HEK293 (cell line): ENCODE measurements around the gene RDH5.

Experiments used
- CTCF ChIA-PET: fragments of 350-600 bp; formaldehyde crosslinking; extraction: SDS; loops from one replicate; lab custom pipeline; 2021; ENCODE audit warnings: antibody characterized with exemption; lab: Yijun Ruan, JAX
- POLR2A ChIA-PET: fragments of 300-600 bp; formaldehyde crosslinking; extraction: SDS; loops from one replicate; lab custom pipeline; 2020; ENCODE audit warnings: antibody characterized with exemption, inconsistent platforms; lab: Yijun Ruan, JAX
- H3K27ac ChIP-seq: fragments of 200-500 bp; sonication (Bioruptor generic); 2 replicates; pipeline ENCODE4 v1.5.1; 2014; ENCODE audit warnings: low read depth, low read length, control low read depth, inconsistent platforms; ENCODE audit errors: extremely low read depth
- H3K36me3 ChIP-seq, 2 experiments: fragments of 200-500 bp in 1 of 2; sonication (Bioruptor generic) in 1 of 2; 1 replicate in 1 of 2; 2 replicates in 1 of 2; pipeline ENCODE4 v1.5.1; 2014 to 2017; ENCODE audit warnings: inconsistent platforms in 2 of 2, low read length in 2 of 2; ENCODE audit not compliant: control insufficient read depth in 2 of 2, insufficient read depth in 1 of 2
- H3K4me1 ChIP-seq: fragments of 200-500 bp; sonication (Bioruptor generic); 2 replicates; pipeline ENCODE4 v1.5.1; 2014; ENCODE audit warnings: mild to moderate bottlenecking, low read length, inconsistent platforms; ENCODE audit not compliant: control insufficient read depth, insufficient read depth
- H3K4me3 ChIP-seq: 2 replicates; pipeline ENCODE4 v1.5.1; 2011; ENCODE audit warnings: low read depth, mild to moderate bottlenecking, control low read depth, low read length, moderate library complexity
- H3K9me3 ChIP-seq: fragments of 200-500 bp; sonication (Bioruptor generic); 2 replicates; pipeline ENCODE4 v1.5.1; 2014; ENCODE audit warnings: low read depth, low read length, inconsistent platforms; ENCODE audit not compliant: control insufficient read depth, insufficient read depth
- EGR2 ChIP-seq: fragments of 450-650 bp; formaldehyde crosslinking; IDR thresholded peaks from 2 replicates; pipeline ENCODE4 v1.5.1; 2016; ENCODE audit warnings: low read depth, missing biosample characterization, missing genetic modification characterization
- HOXC10 ChIP-seq: sonication (generic); formaldehyde crosslinking; IDR thresholded peaks from 2 replicates; pipeline ENCODE4 v1.8.1; 2023; ENCODE audit warnings: mild to moderate bottlenecking, missing genetic modification reagents
- SCRT2 ChIP-seq: fragments of 450-650 bp; formaldehyde crosslinking; IDR thresholded peaks from 2 replicates; pipeline ENCODE4 v1.5.1; 2016; ENCODE audit warnings: missing biosample characterization, missing genetic modification characterization
- ZBTB1 ChIP-seq: fragments of 450-650 bp; formaldehyde crosslinking; IDR thresholded peaks from 2 replicates; pipeline ENCODE4 v1.5.1; 2016; ENCODE audit warnings: missing biosample characterization, missing genetic modification characterization
- ZFHX2 ChIP-seq: fragments of 450-650 bp; formaldehyde crosslinking; conservative IDR thresholded peaks from 2 replicates; pipeline ENCODE4 v1.5.1; 2016; ENCODE audit warnings: missing biosample characterization, missing genetic modification characterization
- ZNF184 ChIP-seq: fragments of 450-650 bp; IDR thresholded peaks from 2 replicates; pipeline ENCODE4 v1.5.1; 2018; ENCODE audit warnings: missing biosample characterization, mild to moderate bottlenecking, missing genetic modification characterization
- ZNF211 ChIP-seq: fragments of 450-650 bp; formaldehyde crosslinking; IDR thresholded peaks from 2 replicates; pipeline ENCODE4 v1.5.1; 2016; ENCODE audit warnings: low read depth, missing biosample characterization, missing genetic modification characterization
- ZNF302 ChIP-seq: fragments of 450-650 bp; formaldehyde crosslinking; IDR thresholded peaks from 2 replicates; pipeline ENCODE4 v1.5.1; 2016; ENCODE audit warnings: missing biosample characterization, missing genetic modification characterization, low read depth
- ZNF560 ChIP-seq: fragments of 450-650 bp; formaldehyde crosslinking; IDR thresholded peaks from 2 replicates; pipeline ENCODE4 v1.5.1; 2017; ENCODE audit warnings: missing biosample characterization, missing genetic modification characterization, borderline replicate concordance
- ZNF658 ChIP-seq: fragments of 450-650 bp; formaldehyde crosslinking; IDR thresholded peaks from 2 replicates; pipeline ENCODE4; 2016; ENCODE audit warnings: missing biosample characterization, missing genetic modification characterization
- ZNF660 ChIP-seq: fragments of 450-650 bp; IDR thresholded peaks from 2 replicates; pipeline ENCODE4 v1.5.1; 2018; ENCODE audit warnings: missing biosample characterization, mild to moderate bottlenecking, missing genetic modification characterization
- ZNF747 ChIP-seq: fragments of 450-650 bp; formaldehyde crosslinking; IDR thresholded peaks from 2 replicates; pipeline ENCODE4 v1.5.1; 2016; ENCODE audit warnings: missing biosample characterization, missing genetic modification characterization
- TF ChIP-seq, protein P1 (sequence below): fragments of 450-650 bp; formaldehyde crosslinking; IDR thresholded peaks from 2 replicates; pipeline ENCODE4 v1.5.1; 2016; ENCODE audit warnings: missing biosample characterization, missing genetic modification characterization
- TF ChIP-seq, protein P2 (sequence below): fragments of 450-650 bp; formaldehyde crosslinking; IDR thresholded peaks from 2 replicates; pipeline ENCODE4 v1.5.1; 2016; ENCODE audit warnings: missing biosample characterization, missing genetic modification characterization, borderline replicate concordance

The RDH5 gene

DNA sequence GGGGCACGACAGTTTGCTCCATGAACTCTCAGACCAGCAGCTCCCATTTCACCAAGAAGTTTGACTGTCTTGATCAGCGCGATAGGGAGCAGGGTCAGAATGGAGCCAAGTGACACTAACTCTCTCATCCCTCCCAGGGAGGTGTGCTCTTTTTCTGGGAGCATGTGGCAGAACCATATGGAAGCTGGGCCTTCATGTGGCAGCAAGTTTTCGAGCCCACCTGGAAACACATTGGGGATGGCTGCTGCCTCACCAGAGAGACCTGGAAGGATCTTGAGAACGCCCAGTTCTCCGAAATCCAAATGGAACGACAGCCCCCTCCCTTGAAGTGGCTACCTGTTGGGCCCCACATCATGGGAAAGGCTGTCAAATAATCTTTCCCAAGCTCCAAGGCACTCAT is 36.5 kb upstream of the RDH5 start:
- peaks cover 0 to 3% of the 10 kb centered on the region in 2 experiments; a peak in 1 of 3 replicates for H3K36me3 ChIP-seq
- no peaks in the 10 kb centered on the region for H3K9me3 ChIP-seq
- H3K4me1 ChIP-seq, result no peaks in the 10 kb centered on the region
- H3K27ac ChIP-seq, result no peak overlapping the region
- TF ChIP-seq ZNF747, result no peak
- 0 out of 2 replicates have a peak, but pooled peaks have one; percentile 26 for TF ChIP-seq SCRT2
- CTCF ChIA-PET, result interaction anchor here (0.6 to 1.8 kb wide), 5 partner anchors 10 to 28 kb away, joined by 3 to 7 read pairs (median 3); no protein-coding TSS in a partner anchor
- POLR2A ChIA-PET, result no interaction called here
- H3K4me3 ChIP-seq, result no peak overlapping the region

DNA sequence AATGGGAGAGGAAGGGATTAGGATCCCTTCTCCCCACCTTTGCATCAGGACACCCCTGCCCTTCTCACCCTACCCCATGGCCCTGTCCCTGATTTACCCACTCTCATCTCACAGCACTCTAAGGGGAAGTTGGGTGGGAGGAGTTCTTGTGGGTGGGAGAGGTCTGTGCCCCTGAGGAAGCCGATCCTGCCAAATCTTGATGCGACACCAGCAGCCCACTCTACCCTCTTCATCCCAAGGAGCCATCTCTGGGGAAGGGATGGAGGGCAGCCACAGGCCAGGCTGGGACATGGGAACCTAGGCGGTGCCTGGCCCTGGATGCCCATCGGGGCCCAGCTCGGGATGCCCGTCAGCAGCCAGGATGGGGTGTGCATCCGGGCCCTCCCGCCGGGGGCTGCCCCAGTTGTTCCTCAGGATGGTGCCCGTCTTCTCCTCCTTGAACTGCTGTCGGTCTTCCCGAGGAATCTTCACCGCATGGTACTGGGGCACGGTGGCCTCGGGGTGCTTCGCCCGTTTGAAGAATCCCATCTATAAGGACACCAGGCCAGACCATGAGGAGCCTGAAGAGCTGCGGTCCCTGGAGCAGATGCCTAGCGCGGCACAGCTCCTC is 35.3 kb upstream of the RDH5 start:
- peaks cover 0 to 3% of the 10 kb centered on the region in 2 experiments; a peak in 1 of 3 replicates for H3K36me3 ChIP-seq
- H3K4me1 ChIP-seq, result no peaks in the 10 kb centered on the region
- POLR2A ChIA-PET, result no interaction called here
- no peaks in the 10 kb centered on the region for H3K9me3 ChIP-seq
- TF ChIP-seq ZFHX2 (tag by site-specific recombination), result 0 out of 2 replicates have a peak, but pooled peaks have one; percentile 10
- TF ChIP-seq ZBTB1 (tag by site-specific recombination), result no peak
- peak; percentile 31; the same call in 1 of the 2 replicates for TF ChIP-seq EGR2 (tag by site-specific recombination)
- H3K4me3 ChIP-seq, result no peak overlapping the region
- CTCF ChIA-PET, result no interaction called here
- H3K27ac ChIP-seq, result no peak overlapping the region

DNA sequence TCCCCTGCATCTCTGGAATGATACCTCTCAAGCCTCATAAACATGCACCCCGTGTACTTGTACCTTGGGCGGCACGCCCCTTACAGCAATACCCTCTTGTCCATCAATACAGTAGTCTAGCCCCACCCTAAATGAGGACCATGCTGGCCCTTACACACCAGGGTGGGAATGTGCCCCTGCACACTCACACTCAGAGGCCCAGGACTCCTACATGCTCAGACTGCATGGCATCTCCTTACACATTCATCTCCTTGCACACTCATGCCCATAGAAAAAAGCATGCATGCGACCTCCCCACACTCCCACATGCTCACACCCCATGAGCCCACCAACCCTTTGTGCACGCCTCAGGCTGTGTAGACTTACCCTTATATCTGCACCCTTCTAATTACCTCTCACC is 34.5 kb upstream of the RDH5 start:
- no peak overlapping the region for H3K27ac ChIP-seq
- no peaks in the 10 kb centered on the region for H3K9me3 ChIP-seq
- no peak overlapping the region for H3K4me3 ChIP-seq
- TF ChIP-seq, protein P1, sequence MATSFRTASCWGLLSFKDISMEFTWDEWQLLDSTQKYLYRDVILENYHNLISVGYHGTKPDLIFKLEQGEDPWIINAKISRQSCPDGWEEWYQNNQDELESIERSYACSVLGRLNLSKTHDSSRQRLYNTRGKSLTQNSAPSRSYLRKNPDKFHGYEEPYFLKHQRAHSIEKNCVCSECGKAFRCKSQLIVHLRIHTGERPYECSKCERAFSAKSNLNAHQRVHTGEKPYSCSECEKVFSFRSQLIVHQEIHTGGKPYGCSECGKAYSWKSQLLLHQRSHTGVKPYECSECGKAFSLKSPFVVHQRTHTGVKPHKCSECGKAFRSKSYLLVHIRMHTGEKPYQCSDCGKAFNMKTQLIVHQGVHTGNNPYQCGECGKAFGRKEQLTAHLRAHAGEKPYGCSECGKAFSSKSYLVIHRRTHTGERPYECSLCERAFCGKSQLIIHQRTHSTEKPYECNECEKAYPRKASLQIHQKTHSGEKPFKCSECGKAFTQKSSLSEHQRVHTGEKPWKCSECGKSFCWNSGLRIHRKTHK (tag by site-specific recombination), result no peak
- TF ChIP-seq ZNF660 (tag by site-specific recombination), result no peak
- TF ChIP-seq, protein P2, sequence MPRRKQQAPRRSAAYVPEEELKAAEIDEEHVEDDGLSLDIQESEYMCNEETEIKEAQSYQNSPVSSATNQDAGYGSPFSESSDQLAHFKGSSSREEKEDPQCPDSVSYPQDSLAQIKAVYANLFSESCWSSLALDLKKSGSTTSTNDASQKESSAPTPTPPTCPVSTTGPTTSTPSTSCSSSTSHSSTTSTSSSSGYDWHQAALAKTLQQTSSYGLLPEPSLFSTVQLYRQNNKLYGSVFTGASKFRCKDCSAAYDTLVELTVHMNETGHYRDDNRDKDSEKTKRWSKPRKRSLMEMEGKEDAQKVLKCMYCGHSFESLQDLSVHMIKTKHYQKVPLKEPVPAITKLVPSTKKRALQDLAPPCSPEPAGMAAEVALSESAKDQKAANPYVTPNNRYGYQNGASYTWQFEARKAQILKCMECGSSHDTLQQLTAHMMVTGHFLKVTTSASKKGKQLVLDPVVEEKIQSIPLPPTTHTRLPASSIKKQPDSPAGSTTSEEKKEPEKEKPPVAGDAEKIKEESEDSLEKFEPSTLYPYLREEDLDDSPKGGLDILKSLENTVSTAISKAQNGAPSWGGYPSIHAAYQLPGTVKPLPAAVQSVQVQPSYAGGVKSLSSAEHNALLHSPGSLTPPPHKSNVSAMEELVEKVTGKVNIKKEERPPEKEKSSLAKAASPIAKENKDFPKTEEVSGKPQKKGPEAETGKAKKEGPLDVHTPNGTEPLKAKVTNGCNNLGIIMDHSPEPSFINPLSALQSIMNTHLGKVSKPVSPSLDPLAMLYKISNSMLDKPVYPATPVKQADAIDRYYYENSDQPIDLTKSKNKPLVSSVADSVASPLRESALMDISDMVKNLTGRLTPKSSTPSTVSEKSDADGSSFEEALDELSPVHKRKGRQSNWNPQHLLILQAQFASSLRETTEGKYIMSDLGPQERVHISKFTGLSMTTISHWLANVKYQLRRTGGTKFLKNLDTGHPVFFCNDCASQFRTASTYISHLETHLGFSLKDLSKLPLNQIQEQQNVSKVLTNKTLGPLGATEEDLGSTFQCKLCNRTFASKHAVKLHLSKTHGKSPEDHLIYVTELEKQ (tag by site-specific recombination), result no peak
- TF ChIP-seq ZNF658 (tag by site-specific recombination), result no peak
- no peak for TF ChIP-seq ZNF560 (tag by site-specific recombination)
- TF ChIP-seq ZNF184 (tag by site-specific recombination), result no peak
- no peak for TF ChIP-seq ZNF302 (tag by site-specific recombination)
- no peak for TF ChIP-seq ZFHX2 (tag by site-specific recombination)
- no peak for TF ChIP-seq ZNF211 (tag by site-specific recombination)
- TF ChIP-seq HOXC10 (CRISPR knock-in tag), result no peak
- peaks cover 0 to 3% of the 10 kb centered on the region in 2 experiments; a peak in 1 of 3 replicates for H3K36me3 ChIP-seq
- ChIA-PET CTCF (no interaction called here), POLR2A (no interaction called here)
- H3K4me1 ChIP-seq, result no peaks in the 10 kb centered on the region
